Gastrocnemius medialis (tissue), 4 donors: ENCODE results near the gene RMC1.

ENCODE experiments used
- POLR2A ChIP-seq, 2 donors: fragments of 450-650 bp; IDR thresholded peaks; one replicate each; pipeline ENCODE4 v1.6.1; 2017; ENCODE audit warnings: antibody characterized with exemption in 2 of 2, mild to moderate bottlenecking in 2 of 2, moderate library complexity in 2 of 2
- TF ChIP-seq, protein P1 (sequence below), 5 experiments: fragments of 450-650 bp in 3 of 5; fragments of 200-600 bp in 2 of 5; sonication (generic) in 2 of 5; IDR thresholded peaks in 4 of 5; conservative IDR thresholded peaks in 1 of 5; 1 replicate in 4 of 5; 2 replicates in 1 of 5; pipeline ENCODE4 v1.5.1; 2016 to 2019; ENCODE audit warnings: antibody characterized with exemption in 5 of 5, mild to moderate bottlenecking in 3 of 5, moderate library complexity in 3 of 5

GRCh38 chr18:23565916-23566547 lies 62.7 kb downstream of the RMC1 start:
- TF ChIP-seq POLR2A (IDR thresholded peaks at IDR 0.05): no peak
- TF ChIP-seq, protein P1, sequence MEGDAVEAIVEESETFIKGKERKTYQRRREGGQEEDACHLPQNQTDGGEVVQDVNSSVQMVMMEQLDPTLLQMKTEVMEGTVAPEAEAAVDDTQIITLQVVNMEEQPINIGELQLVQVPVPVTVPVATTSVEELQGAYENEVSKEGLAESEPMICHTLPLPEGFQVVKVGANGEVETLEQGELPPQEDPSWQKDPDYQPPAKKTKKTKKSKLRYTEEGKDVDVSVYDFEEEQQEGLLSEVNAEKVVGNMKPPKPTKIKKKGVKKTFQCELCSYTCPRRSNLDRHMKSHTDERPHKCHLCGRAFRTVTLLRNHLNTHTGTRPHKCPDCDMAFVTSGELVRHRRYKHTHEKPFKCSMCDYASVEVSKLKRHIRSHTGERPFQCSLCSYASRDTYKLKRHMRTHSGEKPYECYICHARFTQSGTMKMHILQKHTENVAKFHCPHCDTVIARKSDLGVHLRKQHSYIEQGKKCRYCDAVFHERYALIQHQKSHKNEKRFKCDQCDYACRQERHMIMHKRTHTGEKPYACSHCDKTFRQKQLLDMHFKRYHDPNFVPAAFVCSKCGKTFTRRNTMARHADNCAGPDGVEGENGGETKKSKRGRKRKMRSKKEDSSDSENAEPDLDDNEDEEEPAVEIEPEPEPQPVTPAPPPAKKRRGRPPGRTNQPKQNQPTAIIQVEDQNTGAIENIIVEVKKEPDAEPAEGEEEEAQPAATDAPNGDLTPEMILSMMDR (IDR thresholded peaks at IDR 0.05 in 4 of 5, conservative IDR thresholded peaks at IDR 0.05 in 1 of 5): no peak
